Neural progenitor cell (in vitro differentiated cells): ENCODE measurements around the gene CHIT1. TPM values are rescaled to one million over a fixed set of nuclear protein-coding genes. Genes with fewer than 3 reads are reported as not detected.
A peak's percentile ranks its signal among the peaks of the same experiment; 100 is the strongest.

Experiments
- DNase-seq: peaks from one replicate; pipeline ENCODE4 v3.0.0-alpha.2; 2016; ENCODE audit warnings: low spot score
- H2AFZ ChIP-seq: fragments of 200-600 bp; sonication (generic); replicated peaks from 2 replicates; pipeline ENCODE4 v1.6.1; 2016; ENCODE audit warnings: antibody characterized with exemption
- H3F3A ChIP-seq: fragments of 200-600 bp; sonication (generic); 2 replicates; pipeline ENCODE4 v1.6.1; 2016; ENCODE audit warnings: antibody characterized with exemption, low read depth
- H3K27ac ChIP-seq: fragments of 200-600 bp; sonication (generic); 2 replicates; pipeline ENCODE4 v1.5.1; 2016; ENCODE audit warnings: mild to moderate bottlenecking
- H3K27me3 ChIP-seq: fragments of 200-600 bp; sonication (generic); 2 replicates; pipeline ENCODE4 v1.6.1; 2016; ENCODE audit warnings: mild to moderate bottlenecking, moderate library complexity
- H3K36me3 ChIP-seq: fragments of 200-600 bp; sonication (generic); 2 replicates; pipeline ENCODE4 v1.5.1; 2016
- H3K4me1 ChIP-seq: fragments of 200-600 bp; sonication (generic); 2 replicates; pipeline ENCODE4 v1.6.1; 2016; ENCODE audit warnings: mixed run types
- H3K4me2 ChIP-seq: fragments of 200-600 bp; sonication (generic); 2 replicates; pipeline ENCODE4 v1.6.1; 2016
- H3K4me3 ChIP-seq: fragments of 200-600 bp; sonication (generic); 2 replicates; pipeline ENCODE4 v1.5.1; 2016
- H3K79me2 ChIP-seq: fragments of 200-600 bp; sonication (generic); 2 replicates; pipeline ENCODE4 v1.6.1; 2016; ENCODE audit warnings: low read depth
- H3K9ac ChIP-seq: fragments of 200-600 bp; sonication (generic); 2 replicates; pipeline ENCODE4 v1.6.1; 2016
- H3K9me3 ChIP-seq: fragments of 200-600 bp; sonication (generic); 2 replicates; pipeline ENCODE4 v1.5.1; 2016; ENCODE audit warnings: low read depth
- H4K20me1 ChIP-seq: fragments of 200-600 bp; sonication (generic); 2 replicates; pipeline ENCODE4 v1.6.1; 2016; ENCODE audit warnings: low read depth
- H3K27ac Mint-ChIP-seq: 3 replicates; pipeline ENCODE4 v1.8.0; 2021; ENCODE audit warnings: mixed read lengths
- H3K27me3 Mint-ChIP-seq: 2 replicates; pipeline ENCODE4 v1.8.0; 2022; ENCODE audit warnings: low read depth, mild to moderate bottlenecking, inconsistent platforms, moderate library complexity, mixed read lengths; ENCODE audit not compliant: insufficient read depth
- H3K36me3 Mint-ChIP-seq: 3 replicates; pipeline ENCODE4 v1.8.0; 2021; ENCODE audit warnings: mixed read lengths
- H3K4me1 Mint-ChIP-seq: 3 replicates; pipeline ENCODE4 v1.8.0; 2021; ENCODE audit warnings: mixed read lengths
- H3K4me3 Mint-ChIP-seq: 3 replicates; pipeline ENCODE4 v1.8.0; 2021; ENCODE audit warnings: mild to moderate bottlenecking, moderate library complexity, mixed read lengths
- H3K9me3 Mint-ChIP-seq: 3 replicates; pipeline ENCODE4 v1.8.0; 2020; ENCODE audit warnings: mixed read lengths
- EZH2 ChIP-seq: fragments of 200-600 bp; sonication (generic); IDR thresholded peaks from 2 replicates; pipeline ENCODE4 v1.6.1; 2017; ENCODE audit warnings: antibody characterized with exemption, mild to moderate bottlenecking, moderate library complexity
- EZH2phosphoT487 ChIP-seq: fragments of 200-600 bp; sonication (generic); IDR thresholded peaks from 2 replicates; pipeline ENCODE4 v1.6.1; 2017; ENCODE audit warnings: antibody characterized with exemption
- total RNA-seq: library from RNA; depleted of rRNA; stranded (reverse); fragments of >200 nt; gene quantifications from 2 replicates; pipeline ENCODE4 v1.2.3, GENCODE V29; 2015; ENCODE audit warnings: low replicate concordance
- TF ChIP-seq, protein P1 (sequence below): fragments of 200-600 bp; sonication (generic); IDR thresholded peaks from 2 replicates; pipeline ENCODE4 v1.5.1; 2017; ENCODE audit warnings: antibody characterized with exemption, mild to moderate bottlenecking

The CHIT1 gene
- total RNA-seq, 1 donor from 2014 or later = 0.11 TPM

DNA sequence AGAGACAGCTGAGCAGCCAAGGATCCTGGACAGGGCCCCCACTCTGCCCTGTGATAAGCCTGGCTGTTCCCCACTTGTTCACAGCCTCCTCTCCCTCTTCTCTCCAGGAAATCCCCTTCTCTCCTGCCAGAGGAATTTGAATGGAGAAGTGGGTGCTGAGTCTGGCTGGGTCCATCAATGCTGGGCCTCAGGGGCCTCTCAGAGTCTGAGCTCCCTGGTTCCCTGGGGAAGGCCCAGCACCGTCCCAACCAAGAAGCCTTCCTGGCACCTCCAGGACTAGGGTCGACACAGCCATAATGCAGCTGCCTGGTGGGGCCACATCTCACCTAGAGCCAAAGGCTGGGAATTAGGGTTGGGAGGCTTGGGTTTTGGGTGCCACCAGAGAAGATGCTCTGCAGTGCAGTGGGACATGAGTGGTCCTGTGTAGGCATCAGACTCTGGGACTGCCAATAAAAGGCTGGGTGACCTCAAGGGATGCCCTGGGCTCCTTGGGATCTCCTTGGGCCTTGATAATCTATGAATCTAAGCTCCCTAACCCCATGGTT lies 56.4 kb downstream of the CHIT1 start:
- no peaks in the 10 kb centered on the region for H4K20me1 ChIP-seq
- Mint-ChIP-seq H3K36me3 (peaks cover 2% of the 10 kb centered on the region), H3K9me3 (no peaks in the 10 kb centered on the region), H3K4me3 (no peak overlapping the region), H3K27ac (no peak overlapping the region), H3K4me1 (peaks cover 40% of the 10 kb centered on the region), H3K27me3 (peaks cover 7% of the 10 kb centered on the region)
- H3F3A ChIP-seq = peaks cover 12% of the 10 kb centered on the region
- no peak overlapping the region for H3K9ac ChIP-seq
- H3K9me3 ChIP-seq = no peaks in the 10 kb centered on the region
- no peak for DNase-seq
- H3K4me3 ChIP-seq = no peak overlapping the region
- TF ChIP-seq EZH2phosphoT487 = no peak
- no peak for TF ChIP-seq EZH2
- TF ChIP-seq, protein P1, sequence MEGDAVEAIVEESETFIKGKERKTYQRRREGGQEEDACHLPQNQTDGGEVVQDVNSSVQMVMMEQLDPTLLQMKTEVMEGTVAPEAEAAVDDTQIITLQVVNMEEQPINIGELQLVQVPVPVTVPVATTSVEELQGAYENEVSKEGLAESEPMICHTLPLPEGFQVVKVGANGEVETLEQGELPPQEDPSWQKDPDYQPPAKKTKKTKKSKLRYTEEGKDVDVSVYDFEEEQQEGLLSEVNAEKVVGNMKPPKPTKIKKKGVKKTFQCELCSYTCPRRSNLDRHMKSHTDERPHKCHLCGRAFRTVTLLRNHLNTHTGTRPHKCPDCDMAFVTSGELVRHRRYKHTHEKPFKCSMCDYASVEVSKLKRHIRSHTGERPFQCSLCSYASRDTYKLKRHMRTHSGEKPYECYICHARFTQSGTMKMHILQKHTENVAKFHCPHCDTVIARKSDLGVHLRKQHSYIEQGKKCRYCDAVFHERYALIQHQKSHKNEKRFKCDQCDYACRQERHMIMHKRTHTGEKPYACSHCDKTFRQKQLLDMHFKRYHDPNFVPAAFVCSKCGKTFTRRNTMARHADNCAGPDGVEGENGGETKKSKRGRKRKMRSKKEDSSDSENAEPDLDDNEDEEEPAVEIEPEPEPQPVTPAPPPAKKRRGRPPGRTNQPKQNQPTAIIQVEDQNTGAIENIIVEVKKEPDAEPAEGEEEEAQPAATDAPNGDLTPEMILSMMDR = no peak
- no peaks in the 10 kb centered on the region for H3K79me2 ChIP-seq
- H3K27ac ChIP-seq = no peak overlapping the region
- H3K4me2 ChIP-seq = no peak overlapping the region
- H3K27me3 ChIP-seq = no peaks in the 10 kb centered on the region
- H3K4me1 ChIP-seq = peaks cover 18% of the 10 kb centered on the region
- H3K36me3 ChIP-seq = no peaks in the 10 kb centered on the region
- H2AFZ ChIP-seq = no peak overlapping the region

DNA sequence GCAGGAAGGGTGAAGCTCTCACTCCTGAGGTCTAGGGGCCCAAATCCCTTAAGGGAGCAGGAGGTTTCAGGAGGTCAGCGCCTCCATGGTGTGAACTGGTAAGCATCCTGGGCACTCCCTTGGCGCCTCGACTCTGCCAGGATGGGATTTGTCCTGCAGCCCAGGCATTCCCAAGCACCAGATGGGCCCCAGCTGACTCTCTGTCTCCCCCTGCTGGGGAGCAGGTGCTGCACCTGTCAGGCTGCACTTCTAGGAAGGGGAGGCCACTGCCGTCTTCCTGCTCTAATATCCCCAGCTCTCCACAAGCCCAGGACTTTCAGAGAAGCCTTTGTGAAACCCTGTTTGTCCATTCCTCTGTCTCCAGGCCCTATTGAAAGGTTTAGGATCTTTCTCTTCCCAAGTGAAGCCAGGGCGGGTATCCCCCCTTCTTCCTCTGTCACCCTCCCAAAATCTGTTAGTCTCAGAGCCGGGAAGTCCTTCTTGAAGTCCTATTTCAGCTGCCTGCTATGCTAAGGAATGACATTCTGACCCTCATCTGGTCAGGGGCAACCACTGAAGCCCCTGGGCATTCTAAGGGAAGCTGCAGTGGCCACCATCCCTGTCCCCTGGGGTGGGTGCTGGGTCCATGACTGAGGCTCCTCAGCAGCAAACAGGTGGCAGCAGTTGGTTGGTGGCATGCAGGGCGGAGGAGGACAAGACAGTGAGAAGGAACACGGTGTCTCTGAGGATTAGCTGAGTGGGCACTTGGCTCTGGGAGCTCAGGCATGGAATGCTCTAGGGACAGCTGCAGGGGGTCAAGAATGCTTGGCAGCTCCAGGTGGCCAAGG lies 57.1 kb downstream of the CHIT1 start:
- no peaks in the 10 kb centered on the region for H3K27me3 ChIP-seq
- DNase-seq = peak; percentile 76
- H3K9me3 Mint-ChIP-seq = no peaks in the 10 kb centered on the region
- no peak overlapping the region for H3K4me2 ChIP-seq
- peaks cover 7% of the 10 kb centered on the region for H3K27me3 Mint-ChIP-seq
- no peaks in the 10 kb centered on the region for H3K9me3 ChIP-seq
- no peaks in the 10 kb centered on the region for H3K79me2 ChIP-seq
- H2AFZ ChIP-seq = no peak overlapping the region
- H3K4me1 Mint-ChIP-seq = peaks cover 37% of the 10 kb centered on the region
- peak overlapping the region; percentile 52 for H3K4me3 Mint-ChIP-seq
- no peaks in the 10 kb centered on the region for H4K20me1 ChIP-seq
- H3K27ac Mint-ChIP-seq = peak overlapping the region; percentile 82
- H3K27ac ChIP-seq = no peak overlapping the region
- H3K9ac ChIP-seq = no peak overlapping the region
- peaks cover 2% of the 10 kb centered on the region for H3K36me3 Mint-ChIP-seq
- H3F3A ChIP-seq = peaks cover 5% of the 10 kb centered on the region
- TF ChIP-seq EZH2 = no peak
- TF ChIP-seq, protein P1 = peak; percentile 70
- no peaks in the 10 kb centered on the region for H3K36me3 ChIP-seq
- no peak overlapping the region for H3K4me3 ChIP-seq
- peaks cover 12% of the 10 kb centered on the region for H3K4me1 ChIP-seq

GRCh38 chr1:203171341-203172183 lies 57.9 kb downstream of the CHIT1 start:
- Histone ChIP-seq H3K4me2 (no peak overlapping the region), H3K9ac (no peak overlapping the region), H3K4me3 (no peak overlapping the region), H3K9me3 (no peaks in the 10 kb centered on the region), H3K27me3 (no peaks in the 10 kb centered on the region), H2AFZ (no peak overlapping the region), H3K27ac (no peak overlapping the region), H3K79me2 (no peaks in the 10 kb centered on the region), H4K20me1 (no peaks in the 10 kb centered on the region), H3K4me1 (peaks cover 5% of the 10 kb centered on the region), H3F3A (no peaks in the 10 kb centered on the region), H3K36me3 (no peaks in the 10 kb centered on the region)
- H3K4me1 Mint-ChIP-seq = peaks cover 35% of the 10 kb centered on the region
- no peaks in the 10 kb centered on the region for H3K9me3 Mint-ChIP-seq
- no peak for TF ChIP-seq EZH2phosphoT487
- TF ChIP-seq, protein P1 = no peak
- no peak for TF ChIP-seq EZH2
- peaks cover 2% of the 10 kb centered on the region for H3K27me3 Mint-ChIP-seq
- H3K36me3 Mint-ChIP-seq = peaks cover 2% of the 10 kb centered on the region
- H3K27ac Mint-ChIP-seq = peak overlapping the region; percentile 82
- H3K4me3 Mint-ChIP-seq = no peak overlapping the region
- DNase-seq = no peak
